ENCODE measurements around the gene ORC6. TPM values are rescaled to one million over a fixed set of nuclear protein-coding genes. Genes with fewer than 3 reads are reported as not detected.
"Not testable (repeated sequence)": the region's sequence is repeated elsewhere in the genome, so short reads cannot be mapped to it uniquely, and the experiment has no call there.

The ORC6 gene, protein sequence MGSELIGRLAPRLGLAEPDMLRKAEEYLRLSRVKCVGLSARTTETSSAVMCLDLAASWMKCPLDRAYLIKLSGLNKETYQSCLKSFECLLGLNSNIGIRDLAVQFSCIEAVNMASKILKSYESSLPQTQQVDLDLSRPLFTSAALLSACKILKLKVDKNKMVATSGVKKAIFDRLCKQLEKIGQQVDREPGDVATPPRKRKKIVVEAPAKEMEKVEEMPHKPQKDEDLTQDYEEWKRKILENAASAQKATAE
- polyA plus RNA-seq (ENCODE audit: insufficient read length): 10.3 TPM

DNA sequence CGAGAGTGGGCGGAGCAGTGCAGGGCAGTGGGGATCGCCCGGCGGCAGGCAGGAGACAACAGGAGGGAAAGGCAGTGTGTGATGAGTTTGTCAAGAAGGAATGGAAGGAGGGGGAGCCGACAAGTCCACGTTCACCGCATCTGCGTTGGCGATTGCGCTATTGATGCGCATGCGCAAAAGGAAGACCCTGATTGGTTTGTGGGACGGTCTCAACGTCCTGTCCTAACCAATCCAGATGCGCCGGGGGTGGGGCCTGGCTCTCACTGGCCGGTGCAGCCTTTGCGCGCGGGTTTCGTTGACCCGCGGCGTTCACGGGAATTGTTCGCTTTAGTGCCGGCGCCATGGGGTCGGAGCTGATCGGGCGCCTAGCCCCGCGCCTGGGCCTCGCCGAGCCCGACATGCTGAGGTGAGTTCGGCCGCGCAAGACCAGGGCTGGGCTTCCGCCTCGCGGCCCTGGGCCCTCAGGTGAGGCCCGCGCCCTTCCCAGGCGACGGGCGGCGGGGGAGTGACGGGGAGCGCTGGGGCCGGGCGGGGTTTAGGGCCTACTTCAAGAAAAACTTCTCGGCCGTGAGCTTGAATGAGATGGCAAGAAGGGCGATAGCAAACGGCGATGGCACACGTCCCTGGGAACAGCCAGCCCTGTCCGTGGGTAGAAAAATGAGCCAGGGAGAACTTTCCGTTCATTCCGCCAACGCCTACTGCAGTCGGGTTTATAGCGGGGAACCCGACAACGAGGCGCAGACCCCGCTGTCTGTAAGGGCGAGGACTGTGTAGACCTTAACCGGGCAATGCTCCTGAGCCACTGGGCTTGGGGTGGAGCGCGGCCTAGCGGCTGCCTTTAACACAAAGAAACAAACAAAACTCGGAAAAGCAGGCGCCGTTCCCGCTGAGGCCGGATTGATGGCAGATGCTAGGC, at the start of gene ORC6:
Gene ORC6 (plus strand): TSS at position 295 of the 916 bp plus-strand sequence. CDS start 47 bp downstream, at position 342.
- DNase-seq (ENCODE audit: low read depth): no peak

DNA sequence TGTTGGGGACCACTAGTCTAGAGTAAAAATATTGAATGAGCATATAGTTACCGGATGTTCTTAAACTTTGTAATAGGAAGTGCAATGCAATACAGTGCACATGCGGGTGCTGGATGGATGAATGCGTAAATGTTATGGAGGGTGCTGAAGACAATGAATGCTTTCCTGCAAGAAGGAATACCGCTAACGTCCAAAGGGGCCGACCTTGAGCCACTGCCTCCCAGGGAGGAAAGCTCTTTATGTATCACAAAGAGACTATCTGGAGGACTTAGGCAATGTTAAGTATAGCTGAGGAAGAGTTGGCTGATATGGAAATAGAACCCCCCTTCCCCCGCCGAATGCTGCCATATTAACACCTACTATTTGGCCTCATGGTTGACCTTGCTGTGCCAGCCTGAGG, 40.8 kb upstream of the ORC6 start:
- DNase-seq (ENCODE audit: low read depth): no peak

DNA sequence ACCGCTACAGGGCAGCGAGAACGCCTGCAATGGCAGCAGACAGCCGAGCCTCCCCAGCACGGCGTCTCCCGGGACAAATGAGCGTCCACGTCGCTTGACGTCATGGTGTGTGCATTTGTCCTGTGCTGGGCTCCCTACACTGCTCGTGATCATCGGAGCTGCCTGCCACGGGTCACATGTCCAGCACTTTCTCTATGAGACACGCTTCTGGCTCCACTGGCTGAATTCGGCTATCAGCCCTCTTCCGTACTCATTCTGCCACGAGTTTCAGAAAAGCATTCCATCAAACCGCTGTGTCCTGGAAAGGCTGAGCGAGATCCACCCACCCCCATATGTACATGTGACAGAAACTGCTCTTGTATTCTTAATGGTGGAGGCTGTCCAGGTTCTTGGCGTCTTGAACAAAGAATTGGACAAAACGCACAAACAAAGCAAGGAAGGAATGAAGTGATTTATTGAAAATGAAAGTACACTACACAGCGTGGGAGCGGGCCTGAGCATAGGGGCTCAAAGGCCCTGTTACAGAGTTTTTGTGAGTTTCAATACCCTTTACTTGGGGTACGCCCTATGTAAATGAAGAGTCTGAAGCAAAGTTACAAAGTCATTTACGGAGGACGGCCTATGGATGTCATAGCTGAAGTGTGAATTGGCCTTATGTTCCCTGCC, 39.7 kb upstream of the ORC6 start:
- peak; percentile 65 for DNase-seq (ENCODE audit: low read depth)

DNA sequence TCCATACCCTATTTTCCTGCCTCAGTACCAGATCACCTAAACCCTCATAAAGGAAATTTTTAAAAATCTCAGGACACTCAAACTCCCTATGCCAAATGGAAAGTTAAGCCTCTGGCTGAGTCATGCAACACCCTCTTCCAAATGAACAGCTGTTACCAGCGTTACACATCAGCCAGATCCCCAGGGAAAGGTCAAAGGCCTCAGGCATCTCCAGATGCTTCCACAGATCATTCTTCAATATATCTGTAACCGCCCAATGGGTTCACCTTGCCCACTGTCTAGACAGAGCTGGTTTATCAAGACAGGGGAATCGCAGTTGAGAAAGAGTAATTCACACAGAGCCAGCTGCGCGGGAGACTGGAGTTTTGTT, 39.2 kb upstream of the ORC6 start:
- peak; percentile 49 for DNase-seq (ENCODE audit: low read depth)

DNA sequence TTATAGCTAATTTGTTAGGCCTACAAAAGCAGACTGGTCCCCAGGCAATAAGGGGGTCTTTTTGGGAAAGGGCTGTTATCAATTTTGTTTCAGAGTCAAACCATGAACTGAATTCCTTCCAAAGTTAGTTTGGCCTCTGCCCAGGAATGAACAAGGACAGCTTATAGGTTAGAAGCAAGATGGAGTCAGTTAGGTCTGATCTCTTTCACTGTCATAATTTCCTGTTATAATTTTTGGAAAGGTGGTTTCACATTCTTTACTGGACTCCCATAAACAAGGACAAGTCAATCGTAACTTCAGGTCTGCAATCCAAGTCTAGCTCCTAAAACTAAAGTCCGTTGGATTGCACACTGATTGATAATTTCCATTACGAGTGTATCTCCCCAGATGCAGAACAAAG, 38.2 kb upstream of the ORC6 start:
- DNase-seq (ENCODE audit: low read depth): no peak

DNA sequence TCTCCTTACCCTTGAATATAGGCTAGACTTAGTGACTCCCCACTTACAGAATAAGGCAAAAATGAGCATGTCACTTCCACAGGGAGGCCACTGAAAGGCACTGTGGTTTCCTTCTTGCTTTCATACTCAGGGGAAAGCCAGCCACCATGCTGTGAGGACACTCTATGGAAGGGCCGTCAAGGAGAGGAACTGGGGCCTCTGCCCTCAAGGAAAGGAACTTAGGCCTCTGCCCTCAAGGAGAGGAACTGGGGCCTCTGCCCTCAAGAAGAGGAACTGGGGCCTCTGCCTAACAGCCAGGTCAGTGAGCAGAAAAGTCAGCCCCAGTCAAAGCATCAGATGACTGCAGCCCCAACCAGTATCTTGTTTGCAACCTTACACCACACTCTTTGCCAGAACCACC, 30.5 kb upstream of the ORC6 start:
- no peak for DNase-seq (ENCODE audit: low read depth)

DNA sequence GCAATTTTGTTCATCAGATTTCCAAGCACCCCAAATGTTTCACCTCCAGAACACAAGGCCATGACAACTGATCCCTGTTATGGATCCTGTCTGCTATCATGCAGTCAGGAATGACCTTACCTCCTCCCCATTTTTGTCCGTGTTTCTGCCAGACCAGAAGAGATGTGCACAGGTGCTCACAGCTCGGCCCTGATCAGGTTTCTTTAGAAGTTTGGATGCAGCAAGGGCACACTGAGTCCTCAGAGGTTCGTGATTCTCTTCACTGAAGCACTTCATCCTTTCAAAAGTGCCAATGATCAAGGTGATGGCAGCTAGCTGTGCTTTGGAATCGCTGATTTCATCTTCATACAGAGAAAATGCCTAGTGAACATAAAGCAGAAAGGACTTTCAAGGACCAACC, 27.3 kb upstream of the ORC6 start:
- DNase-seq (ENCODE audit: low read depth): no peak

DNA sequence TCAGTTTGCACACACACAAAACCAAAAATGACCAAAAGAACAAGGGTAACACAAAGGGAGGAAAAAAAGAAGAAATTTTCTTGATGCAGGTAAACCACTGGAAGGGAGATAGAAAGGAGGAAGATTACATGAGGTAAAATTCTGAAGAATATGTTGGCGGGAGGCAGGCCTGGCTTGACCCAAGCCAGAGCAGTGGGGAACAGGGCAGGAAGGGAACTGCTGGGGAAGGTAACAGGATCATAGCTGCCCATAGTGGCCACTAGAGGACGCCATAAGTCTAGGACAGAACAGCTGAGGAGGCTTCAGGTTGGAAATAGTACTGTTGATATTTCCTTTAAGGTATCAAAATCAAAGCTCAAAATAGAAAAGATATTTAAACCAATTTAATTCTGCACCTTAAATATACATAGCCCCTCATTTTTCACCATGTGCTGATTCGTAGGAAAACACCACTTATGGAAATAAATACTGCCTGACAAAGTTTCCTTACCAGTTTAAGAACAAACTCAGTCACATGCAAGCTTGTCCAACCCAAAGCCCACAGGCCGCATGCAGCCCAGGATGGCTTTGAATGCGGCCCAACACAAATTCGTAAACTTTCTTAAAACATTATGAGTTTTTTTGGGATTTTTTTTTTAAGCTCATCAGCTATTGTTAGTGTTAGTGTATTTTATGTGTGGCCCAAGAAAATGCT, 16.0 kb upstream of the ORC6 start:
- DNase-seq (ENCODE audit: low read depth): no peak

DNA sequence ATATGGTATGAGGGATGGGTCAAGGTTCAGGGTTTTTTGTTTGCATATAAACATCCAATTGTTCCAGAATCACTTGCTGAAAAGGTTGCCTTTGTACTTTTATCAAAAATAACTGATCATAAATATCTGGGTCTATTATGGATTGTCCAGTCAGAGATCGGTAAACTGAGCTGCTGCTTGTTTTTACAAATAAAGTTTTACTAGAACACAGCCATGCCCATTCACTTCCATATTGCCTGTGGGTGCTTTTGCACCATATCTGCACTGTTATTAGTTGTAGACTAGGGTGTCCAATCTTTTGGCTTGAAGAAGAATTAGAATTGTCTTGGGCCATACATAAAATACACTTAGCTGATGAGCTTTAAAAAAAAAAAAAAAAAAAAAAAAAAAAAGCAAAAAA, 11.5 kb upstream of the ORC6 start:
- DNase-seq (ENCODE audit: low read depth): not testable (repeated sequence)

DNA sequence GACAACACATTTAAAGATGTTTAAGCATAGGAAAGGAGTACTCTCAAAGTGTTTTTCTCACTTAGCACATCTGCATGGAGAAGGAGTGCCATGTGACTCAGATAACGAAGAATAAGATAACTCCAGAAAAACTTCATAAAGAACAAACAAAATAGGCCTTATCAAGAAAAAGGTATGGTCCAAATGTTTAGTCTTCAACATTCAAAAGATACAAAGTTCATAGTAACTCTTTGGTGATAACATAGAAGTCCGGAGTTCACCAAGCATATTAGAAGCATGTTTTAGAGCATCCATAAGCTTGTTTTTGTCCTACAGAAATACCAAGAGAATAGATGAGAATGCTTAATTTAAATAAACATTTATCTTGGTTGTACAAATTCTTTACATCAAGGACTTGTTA, 7.6 kb upstream of the ORC6 start:
- not testable (repeated sequence) for DNase-seq (ENCODE audit: low read depth)

DNA sequence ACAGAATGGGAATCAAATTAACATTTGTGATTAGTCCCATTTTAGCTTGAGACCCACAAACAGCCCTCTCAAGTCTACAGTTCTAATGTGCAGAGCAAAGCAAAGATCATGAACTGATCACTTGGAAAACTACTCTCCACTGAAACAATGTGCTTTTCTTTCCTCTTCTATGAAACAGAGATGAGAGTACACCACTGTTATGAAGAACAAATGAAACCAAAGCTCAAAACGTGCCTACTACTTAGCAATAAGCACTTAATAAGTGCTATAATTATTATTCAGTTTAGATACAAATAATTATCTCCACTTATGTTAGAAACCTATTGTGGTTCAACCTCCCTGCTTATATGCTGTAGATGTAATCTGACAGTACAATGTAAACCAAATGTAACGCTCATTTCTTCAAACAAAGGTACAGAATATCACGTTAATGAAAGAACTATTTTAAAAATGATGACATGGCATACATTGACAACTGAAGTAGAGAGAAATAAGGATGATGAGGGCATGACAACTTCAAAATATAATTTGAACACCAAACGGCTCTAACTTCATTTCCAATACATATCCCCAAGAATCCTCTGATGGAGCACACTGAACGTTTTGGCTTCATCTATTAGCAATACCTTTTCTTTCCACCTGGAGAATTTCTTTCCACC, 2.5 kb upstream of the ORC6 start:
- no peak for DNase-seq (ENCODE audit: low read depth)

DNA sequence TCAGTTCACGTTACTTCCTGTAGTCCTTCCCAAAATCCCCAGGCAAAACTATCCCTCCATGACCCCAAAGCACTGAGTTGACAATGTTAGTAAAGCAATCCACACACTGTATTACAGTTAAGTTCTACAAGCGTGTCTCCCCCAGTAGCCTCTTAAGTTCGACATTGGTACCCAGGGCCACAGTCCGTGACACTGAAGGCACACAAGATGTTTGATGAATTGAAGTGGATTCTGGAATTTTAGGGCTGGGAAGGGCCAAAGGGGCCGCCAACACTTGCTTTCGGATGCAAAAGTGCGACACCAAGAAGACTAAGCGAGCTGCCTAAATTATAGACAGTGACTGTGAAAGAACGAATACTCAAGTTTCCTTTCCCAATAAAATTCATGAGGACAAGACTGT, 2.0 kb upstream of the ORC6 start:
- DNase-seq (ENCODE audit: low read depth): no peak

DNA sequence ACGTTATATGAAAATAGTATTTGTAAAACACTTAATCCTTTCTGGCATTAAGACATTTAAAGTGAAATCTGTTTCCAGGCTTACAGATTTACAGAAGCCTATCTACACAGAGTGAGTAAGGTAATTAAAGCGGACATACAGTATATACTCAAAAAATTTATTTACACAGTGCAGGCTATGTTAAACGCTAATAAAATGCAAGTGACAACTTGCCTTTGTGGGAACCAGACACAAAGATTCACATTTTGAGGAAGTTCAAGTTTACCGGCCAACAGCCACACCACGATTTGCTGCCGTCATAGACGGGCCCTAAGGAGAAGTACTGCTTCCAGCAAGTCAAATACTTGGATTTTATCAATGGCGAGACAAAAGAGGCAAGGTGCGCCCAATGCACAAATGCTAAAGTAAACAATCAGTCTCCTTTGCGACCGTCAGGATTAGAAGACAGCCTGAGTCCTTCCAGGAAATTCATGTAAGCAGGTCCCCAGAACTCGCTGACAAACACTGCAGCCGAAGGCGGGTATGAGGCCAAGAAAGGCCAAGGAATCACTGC, 1.3 kb upstream of the ORC6 start:
- no peak for DNase-seq (ENCODE audit: low read depth)

DNA sequence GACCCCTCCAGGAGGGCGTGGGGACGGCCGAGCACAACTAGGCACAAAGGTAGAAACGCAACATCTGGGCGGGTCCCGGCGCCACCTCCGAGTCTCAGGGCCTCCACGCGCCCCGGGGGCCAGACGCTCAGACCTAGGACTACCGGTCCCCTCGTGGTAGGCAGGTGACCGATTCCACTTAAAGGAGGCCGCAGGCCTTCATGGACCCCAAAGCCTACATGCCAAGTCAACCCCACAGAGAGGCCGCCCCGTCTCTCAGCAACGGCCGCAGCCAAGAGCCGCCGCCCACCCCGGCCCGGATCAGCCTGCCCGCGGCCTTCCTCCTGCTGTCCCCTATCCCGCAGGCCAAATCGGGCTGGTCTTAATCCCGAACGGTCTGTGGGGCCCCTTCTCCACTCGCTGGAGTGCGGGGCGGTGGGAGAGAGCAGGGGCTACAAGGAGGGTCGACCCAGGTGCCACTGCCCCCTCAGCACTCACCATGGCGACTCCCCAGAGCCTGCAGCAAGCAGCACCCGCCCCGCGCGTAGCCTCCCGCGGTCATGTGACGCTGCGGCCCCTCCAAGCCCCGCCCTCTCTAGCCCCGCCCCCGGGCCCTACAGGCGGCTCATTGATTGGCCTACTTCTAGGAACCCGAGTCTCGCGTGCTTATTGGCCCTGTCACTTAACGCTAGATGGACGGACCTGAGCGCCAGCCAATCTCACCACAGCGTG, 650 bp upstream of the ORC6 start, which contains the start of gene VPS35:
Gene VPS35 (minus strand): TSS at position 525 of the 711 bp plus-strand sequence. CDS start 45 bp downstream, at position 480.
- DNase-seq (ENCODE audit: low read depth): peak; percentile 97

DNA sequence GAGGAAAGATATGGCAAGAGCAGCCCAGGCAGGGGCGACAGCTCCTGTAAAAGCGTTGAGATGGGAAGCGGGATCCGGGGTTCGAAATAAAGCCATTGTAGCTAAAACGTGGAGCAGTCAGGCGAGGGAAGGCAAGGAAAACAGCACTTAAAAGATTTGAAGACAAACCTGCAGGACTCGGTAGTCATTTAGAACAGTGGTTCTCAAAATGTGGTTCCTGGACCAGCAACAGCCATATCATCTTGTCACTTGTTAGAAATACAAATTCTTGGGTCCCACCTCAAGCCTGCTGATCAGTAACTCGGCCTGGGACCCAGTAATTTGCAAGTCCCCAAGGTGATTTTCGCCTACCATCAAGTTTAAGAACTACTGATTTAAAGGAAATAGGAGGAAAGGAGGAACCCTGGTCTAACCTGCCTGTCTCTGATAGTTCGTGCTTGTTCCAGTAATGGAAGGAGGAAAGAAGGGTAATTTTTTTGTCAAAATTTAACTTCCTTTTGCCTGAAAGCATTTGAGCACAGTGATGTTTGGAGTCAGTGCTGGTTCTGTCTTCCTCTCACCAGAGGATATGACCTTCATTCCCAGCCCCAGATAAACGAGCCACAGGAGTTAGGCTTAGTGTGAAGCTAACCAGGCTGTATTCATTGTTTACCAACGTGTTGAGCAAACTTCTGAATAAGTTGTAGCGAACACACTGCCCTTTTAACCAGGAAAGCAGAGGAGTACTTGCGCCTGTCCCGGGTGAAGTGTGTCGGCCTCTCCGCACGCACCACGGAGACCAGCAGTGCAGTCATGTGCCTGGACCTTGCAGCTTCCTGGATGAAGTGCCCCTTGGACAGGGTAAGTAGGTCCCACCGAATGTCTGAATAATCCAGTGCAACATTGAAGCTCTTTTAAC, 1.1 kb downstream of the ORC6 start:
- no peak for DNase-seq (ENCODE audit: low read depth)

DNA sequence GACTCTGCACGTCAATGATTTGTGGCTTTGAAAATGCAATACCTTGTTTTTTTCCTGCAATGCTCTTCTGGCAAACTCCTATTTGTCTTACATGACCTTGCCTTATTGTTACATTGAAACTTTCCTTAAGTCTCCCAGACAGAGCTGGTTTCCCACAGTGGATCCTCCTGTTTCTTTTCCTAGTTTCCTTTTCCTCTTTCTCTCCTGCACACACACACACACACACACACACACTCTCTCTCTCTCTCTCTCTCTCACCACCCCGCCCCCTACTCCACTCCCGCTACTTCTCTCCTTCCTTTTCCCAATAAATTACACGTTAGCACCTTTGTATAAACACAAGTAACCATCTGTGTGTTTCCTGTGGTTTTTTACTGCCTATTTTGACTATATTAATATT, 2.3 kb downstream of the ORC6 start:
- no peak for DNase-seq (ENCODE audit: low read depth)

DNA sequence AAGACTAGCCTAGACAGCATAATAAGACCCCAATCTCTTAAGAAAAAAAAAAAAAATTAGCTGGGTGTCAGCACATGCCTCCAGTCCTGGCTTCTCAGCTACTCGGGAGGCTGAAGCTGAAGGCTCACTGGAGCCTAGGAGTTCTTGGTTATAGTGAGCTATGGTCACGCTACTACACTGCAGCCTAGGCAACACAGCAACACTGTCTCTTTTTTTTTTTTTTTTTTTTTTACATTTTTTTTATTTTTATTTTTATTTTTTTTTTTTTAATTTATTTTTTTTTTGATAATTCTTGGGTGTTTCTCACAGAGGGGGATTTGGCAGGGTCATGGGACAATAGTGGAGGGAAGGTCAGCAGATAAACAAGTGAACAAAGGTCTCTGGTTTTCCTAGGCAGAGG, 4.1 kb downstream of the ORC6 start:
- DNase-seq (ENCODE audit: low read depth): no peak

DNA sequence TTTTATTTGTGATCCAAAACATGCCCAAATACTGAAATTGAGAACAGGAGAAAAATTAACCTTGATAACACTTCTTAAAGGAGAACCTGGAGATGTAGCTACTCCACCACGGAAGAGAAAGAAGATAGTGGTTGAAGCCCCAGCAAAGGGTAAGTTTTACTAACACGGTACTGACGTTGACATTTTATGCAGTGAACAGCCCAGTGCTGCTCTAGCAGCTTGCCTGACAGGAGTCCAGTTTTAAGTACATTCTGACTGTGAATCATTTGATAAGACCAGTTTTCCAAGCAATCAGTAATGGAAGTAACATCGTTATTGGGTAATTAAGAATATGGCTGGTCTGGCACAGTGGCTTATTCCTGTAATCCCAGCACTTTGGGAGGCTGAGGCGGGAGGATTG, 6.5 kb downstream of the ORC6 start:
- no peak for DNase-seq (ENCODE audit: low read depth)

DNA sequence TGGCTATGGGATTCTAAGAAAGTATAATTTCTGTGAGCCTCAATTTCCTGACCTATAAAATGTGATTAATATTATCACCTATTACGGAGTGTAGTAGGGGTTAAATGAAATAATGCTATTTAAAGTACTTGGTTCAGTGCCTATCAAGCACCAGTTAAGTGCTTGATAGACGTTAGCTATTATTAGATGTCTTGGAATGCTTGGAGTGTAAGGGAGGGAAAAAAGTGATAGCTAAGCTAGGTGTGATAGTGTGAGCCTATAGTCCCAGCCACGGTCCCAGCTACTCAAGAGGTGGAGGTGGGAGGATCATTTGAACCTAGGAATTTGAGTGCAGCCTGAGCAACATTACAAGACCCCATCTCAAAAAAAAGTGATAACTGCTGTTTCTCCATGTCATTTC, 7.5 kb downstream of the ORC6 start:
- no peak for DNase-seq (ENCODE audit: low read depth)
